NOMO-1 (cell line): ENCODE measurements around the gene ADORA2A.

Source experiments
- DNase-seq, 2 experiments: peaks; one replicate each; lab custom pipeline; 2025; ENCODE audit not compliant: unreplicated experiment in 2 of 2; lab: John Stamatoyannopoulos, UW

The ADORA2A gene

GRCh38 chr22:24427500-24428164, at the start of gene ADORA2A:
Gene ADORA2A (plus strand): TSS chr22:24427599. CDS start chr22:24433405, 5,806 bp downstream.
- DNase-seq: no peak

GRCh38 chr22:24379536-24379935, 47.9 kb upstream of the ADORA2A start:
- no peak for DNase-seq

- DNase-seq: no peak
Measured at GRCh38 chr22:24380220-24380904, 47.0 kb upstream of the ADORA2A start.

- no peak for DNase-seq
Measured at GRCh38 chr22:24380905-24381230, 46.5 kb upstream of the ADORA2A start.

- DNase-seq: no peak
Measured at GRCh38 chr22:24383061-24383460, 44.3 kb upstream of the ADORA2A start.

GRCh38 chr22:24384131-24384530, 43.3 kb upstream of the ADORA2A start:
- DNase-seq: peak in 1 of 2 experiments; percentile 44

GRCh38 chr22:24386937-24387471, 40.4 kb upstream of the ADORA2A start:
- no peak for DNase-seq

- DNase-seq: no peak
Measured at GRCh38 chr22:24389680-24390079, 37.7 kb upstream of the ADORA2A start.

- DNase-seq: no peak
Measured at GRCh38 chr22:24390156-24390555, 37.2 kb upstream of the ADORA2A start.

GRCh38 chr22:24390576-24390975, 36.8 kb upstream of the ADORA2A start:
- no peak for DNase-seq

- DNase-seq: no peak
Measured at GRCh38 chr22:24391836-24392217, 35.6 kb upstream of the ADORA2A start.

- DNase-seq: no peak
Measured at GRCh38 chr22:24392218-24392931, 35.0 kb upstream of the ADORA2A start.

- no peak for DNase-seq
Measured at GRCh38 chr22:24393012-24393559, 34.3 kb upstream of the ADORA2A start.

GRCh38 chr22:24393848-24394247, 33.6 kb upstream of the ADORA2A start:
- no peak for DNase-seq

- DNase-seq: no peak
Measured at GRCh38 chr22:24394254-24394653, 33.1 kb upstream of the ADORA2A start.

- no peak for DNase-seq
Measured at GRCh38 chr22:24398409-24398808, 29.0 kb upstream of the ADORA2A start.

GRCh38 chr22:24400034-24400725, 27.2 kb upstream of the ADORA2A start:
- no peak for DNase-seq

GRCh38 chr22:24400726-24401596, 26.4 kb upstream of the ADORA2A start:
- no peak for DNase-seq

GRCh38 chr22:24401931-24402367, 25.4 kb upstream of the ADORA2A start:
- DNase-seq: no peak
